ENCODE data around the gene PEF1.

Gene PEF1

DNA sequence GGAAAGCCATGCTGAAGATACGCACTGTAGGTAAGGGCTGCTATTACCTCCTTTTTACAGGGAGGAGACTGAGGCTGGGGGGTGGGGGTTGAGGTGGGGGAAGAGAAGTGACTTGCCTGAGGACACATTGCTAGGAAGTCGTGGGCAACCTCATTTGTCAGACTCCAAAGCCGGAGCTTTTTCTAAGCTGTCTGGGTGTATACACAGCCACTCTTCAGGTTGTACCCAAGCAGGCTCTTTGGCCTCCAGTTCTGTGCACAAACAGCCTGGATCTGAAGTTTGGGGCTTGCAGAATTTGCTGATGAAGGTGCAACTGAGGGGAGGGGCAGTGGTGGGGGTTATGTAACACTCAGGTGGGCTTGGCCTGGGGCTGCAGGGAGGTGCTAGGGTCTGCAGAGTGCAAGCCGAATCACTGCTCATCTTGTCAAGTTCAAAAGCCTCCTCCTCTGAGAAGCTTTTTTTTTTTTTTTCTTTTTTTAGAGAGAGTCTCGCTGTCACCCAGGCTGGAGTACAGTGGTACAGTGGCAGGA, 51.5 kb downstream of the PEF1 start:
- H3K27ac ChIP-seq (ENCODE audit: low read length) = no peak overlapping the region
- H3K36me3 ChIP-seq (replicated peaks; ENCODE audit: insufficient read depth, low read length) = no peaks in the 10 kb centered on the region
- no peaks in the 10 kb centered on the region for H3K9me2 ChIP-seq (replicated peaks; ENCODE audit: insufficient read depth, low read length)
- no peak overlapping the region for H3K4me3 ChIP-seq (ENCODE audit: low read length)
- H3K4me2 ChIP-seq (ENCODE audit: low read depth, low read length) = no peak overlapping the region
- no peaks in the 10 kb centered on the region for H3K9me3 ChIP-seq (replicated peaks; ENCODE audit: insufficient read depth, low read length)
- no peak for TF ChIP-seq EZH2phosphoT487 (IDR thresholded peaks at IDR 0.05; ENCODE audit: low read length)
- no peak overlapping the region for H2AFZ ChIP-seq (ENCODE audit: low read length)
- no peaks in the 10 kb centered on the region for H3K79me2 ChIP-seq (ENCODE audit: low read length)
- H3K9ac ChIP-seq (ENCODE audit: low read length) = no peak overlapping the region
- no peaks in the 10 kb centered on the region for H4K20me1 ChIP-seq (ENCODE audit: insufficient read depth, low read length)
- H3K27me3 ChIP-seq (replicated peaks; ENCODE audit: insufficient read depth, low read length) = peaks cover 12% of the 10 kb centered on the region
- DNase-seq = no peak
- no peaks in the 10 kb centered on the region for H3K4me1 ChIP-seq (ENCODE audit: low read length)
- no peaks in the 10 kb centered on the region for H3F3A ChIP-seq (ENCODE audit: insufficient read depth, low read length)

DNA sequence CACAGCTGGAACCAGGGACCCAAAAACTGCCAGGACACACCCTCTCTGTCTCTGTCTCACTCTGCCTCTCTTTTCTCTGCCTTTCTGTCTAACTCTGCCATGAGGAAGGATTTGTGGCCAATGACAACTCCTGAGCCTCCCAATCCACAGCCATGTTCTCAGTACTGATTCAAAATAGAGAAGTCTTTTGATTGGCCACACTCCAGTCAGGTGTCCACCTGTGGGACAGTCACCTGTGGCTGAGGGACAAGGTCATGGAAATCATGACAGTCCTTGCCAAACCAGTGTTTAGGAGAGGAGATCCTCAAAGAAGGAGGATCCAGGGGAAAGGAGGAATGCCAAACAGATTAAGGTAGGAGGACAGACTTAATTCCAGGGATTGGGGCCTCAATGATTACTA, 52.5 kb downstream of the PEF1 start:
- Histone ChIP-seq H3K4me2 (ENCODE audit: low read depth, low read length) (no peak overlapping the region), H3K9ac (ENCODE audit: low read length) (no peak overlapping the region), H3K79me2 (ENCODE audit: low read length) (no peaks in the 10 kb centered on the region), H3K27me3 (replicated peaks; ENCODE audit: insufficient read depth, low read length) (peaks cover 12% of the 10 kb centered on the region), H3F3A (ENCODE audit: insufficient read depth, low read length) (no peaks in the 10 kb centered on the region), H4K20me1 (ENCODE audit: insufficient read depth, low read length) (no peaks in the 10 kb centered on the region), H3K36me3 (replicated peaks; ENCODE audit: insufficient read depth, low read length) (no peaks in the 10 kb centered on the region), H3K4me1 (ENCODE audit: low read length) (no peaks in the 10 kb centered on the region), H2AFZ (ENCODE audit: low read length) (no peak overlapping the region), H3K27ac (ENCODE audit: low read length) (no peak overlapping the region), H3K9me3 (replicated peaks; ENCODE audit: insufficient read depth, low read length) (no peaks in the 10 kb centered on the region), H3K9me2 (replicated peaks; ENCODE audit: insufficient read depth, low read length) (no peaks in the 10 kb centered on the region), H3K4me3 (ENCODE audit: low read length) (no peak overlapping the region)
- TF ChIP-seq EZH2 (optimal IDR thresholded peaks at IDR 0.05; ENCODE audit: low read depth, low read length) (no peak), EZH2phosphoT487 (IDR thresholded peaks at IDR 0.05; ENCODE audit: low read length) (no peak)
- TF ChIP-seq, protein P1, sequence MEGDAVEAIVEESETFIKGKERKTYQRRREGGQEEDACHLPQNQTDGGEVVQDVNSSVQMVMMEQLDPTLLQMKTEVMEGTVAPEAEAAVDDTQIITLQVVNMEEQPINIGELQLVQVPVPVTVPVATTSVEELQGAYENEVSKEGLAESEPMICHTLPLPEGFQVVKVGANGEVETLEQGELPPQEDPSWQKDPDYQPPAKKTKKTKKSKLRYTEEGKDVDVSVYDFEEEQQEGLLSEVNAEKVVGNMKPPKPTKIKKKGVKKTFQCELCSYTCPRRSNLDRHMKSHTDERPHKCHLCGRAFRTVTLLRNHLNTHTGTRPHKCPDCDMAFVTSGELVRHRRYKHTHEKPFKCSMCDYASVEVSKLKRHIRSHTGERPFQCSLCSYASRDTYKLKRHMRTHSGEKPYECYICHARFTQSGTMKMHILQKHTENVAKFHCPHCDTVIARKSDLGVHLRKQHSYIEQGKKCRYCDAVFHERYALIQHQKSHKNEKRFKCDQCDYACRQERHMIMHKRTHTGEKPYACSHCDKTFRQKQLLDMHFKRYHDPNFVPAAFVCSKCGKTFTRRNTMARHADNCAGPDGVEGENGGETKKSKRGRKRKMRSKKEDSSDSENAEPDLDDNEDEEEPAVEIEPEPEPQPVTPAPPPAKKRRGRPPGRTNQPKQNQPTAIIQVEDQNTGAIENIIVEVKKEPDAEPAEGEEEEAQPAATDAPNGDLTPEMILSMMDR (IDR thresholded peaks at IDR 0.05; ENCODE audit: low read length) = no peak
- no peak for DNase-seq

DNA sequence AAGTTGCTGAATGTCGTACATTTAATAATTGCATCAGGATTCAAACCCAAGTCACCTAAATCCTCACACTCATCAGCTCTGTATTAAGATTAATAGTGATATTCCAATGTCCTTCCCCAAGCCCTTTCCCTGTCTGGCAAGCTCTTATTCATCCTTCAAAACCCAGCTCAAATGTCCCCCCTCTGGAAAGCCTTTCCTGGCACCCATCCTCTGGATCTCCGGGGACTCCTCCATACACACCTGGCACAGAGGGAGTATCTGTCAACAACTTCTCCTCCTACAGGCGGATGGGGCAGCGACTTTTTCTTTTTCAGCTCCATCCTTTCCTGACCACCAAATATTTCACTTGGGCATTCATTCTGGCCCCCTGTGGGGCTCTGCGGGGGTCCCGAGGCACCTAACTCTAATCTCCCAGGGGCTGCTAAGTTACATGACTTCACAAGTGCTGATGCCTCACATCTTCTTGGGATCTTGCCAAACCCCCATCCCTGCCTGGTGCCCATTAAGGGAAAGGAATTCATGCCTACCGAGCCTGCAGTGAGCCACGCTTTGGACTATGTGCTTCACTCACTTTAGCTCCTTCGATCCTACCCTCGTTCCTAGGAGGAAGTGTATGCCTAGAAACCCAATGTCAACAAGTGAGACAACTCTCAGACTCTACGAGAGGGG, 53.1 kb downstream of the PEF1 start:
- peaks cover 12% of the 10 kb centered on the region for H3K27me3 ChIP-seq (replicated peaks; ENCODE audit: insufficient read depth, low read length)
- H3K4me2 ChIP-seq (ENCODE audit: low read depth, low read length) = no peak overlapping the region
- no peak overlapping the region for H2AFZ ChIP-seq (ENCODE audit: low read length)
- H3K79me2 ChIP-seq (ENCODE audit: low read length) = no peaks in the 10 kb centered on the region
- no peak for DNase-seq
- H3K36me3 ChIP-seq (replicated peaks; ENCODE audit: insufficient read depth, low read length) = no peaks in the 10 kb centered on the region
- H3K9me2 ChIP-seq (replicated peaks; ENCODE audit: insufficient read depth, low read length) = no peaks in the 10 kb centered on the region
- no peaks in the 10 kb centered on the region for H4K20me1 ChIP-seq (ENCODE audit: insufficient read depth, low read length)
- TF ChIP-seq EZH2 (optimal IDR thresholded peaks at IDR 0.05; ENCODE audit: low read depth, low read length) = no peak
- no peak for TF ChIP-seq EZH2phosphoT487 (IDR thresholded peaks at IDR 0.05; ENCODE audit: low read length)
- TF ChIP-seq, protein P1 (IDR thresholded peaks at IDR 0.05; ENCODE audit: low read length) = no peak
- no peak overlapping the region for H3K4me3 ChIP-seq (ENCODE audit: low read length)
- no peak overlapping the region for H3K9ac ChIP-seq (ENCODE audit: low read length)
- H3K4me1 ChIP-seq (ENCODE audit: low read length) = no peaks in the 10 kb centered on the region
- H3K9me3 ChIP-seq (replicated peaks; ENCODE audit: insufficient read depth, low read length) = no peaks in the 10 kb centered on the region
- no peak overlapping the region for H3K27ac ChIP-seq (ENCODE audit: low read length)
- no peaks in the 10 kb centered on the region for H3F3A ChIP-seq (ENCODE audit: insufficient read depth, low read length)
